Uterus (tissue), 4 donors: ENCODE results near the gene TPM2. TPM values are rescaled to one million over a fixed set of nuclear protein-coding genes. Genes with fewer than 3 reads are reported as not detected.

Experiments
- DNase-seq, 2 donors: peaks; one replicate each; pipeline ENCODE4 v3.0.0-alpha.2; 2019 to 2020
- H3K27ac ChIP-seq, 2 donors: fragments of 200-600 bp; sonication (generic); 1 replicate in 1 of 2; 2 replicates in 1 of 2; pipeline ENCODE4 v1.5.1; 2016 to 2018
- H3K27me3 ChIP-seq, 2 donors: fragments of 200-600 bp; sonication (generic); one replicate each; pipeline ENCODE4 v1.5.1; 2018 to 2019; ENCODE audit warnings: control low read depth in 1 of 2
- H3K36me3 ChIP-seq, 2 donors: fragments of 200-600 bp; sonication (generic); one replicate each; pipeline ENCODE4 v1.5.1; 2019; ENCODE audit warnings: control low read depth in 1 of 2
- H3K4me1 ChIP-seq, 2 donors: fragments of 200-600 bp; sonication (generic); one replicate each; pipeline ENCODE4 v1.5.1; 2018 to 2019; ENCODE audit warnings: control low read depth in 1 of 2
- H3K4me3 ChIP-seq, 2 donors: fragments of 200-600 bp; sonication (generic); 1 replicate in 1 of 2; 2 replicates in 1 of 2; pipeline ENCODE4 v1.5.1; 2018 to 2019; ENCODE audit warnings: mild to moderate bottlenecking in 1 of 2
- H3K9me3 ChIP-seq, 2 donors: fragments of 200-600 bp; sonication (generic); one replicate each; pipeline ENCODE4 v1.5.1; 2019; ENCODE audit warnings: control low read depth in 1 of 2
- POLR2A ChIP-seq, 2 donors: fragments of 450-650 bp; IDR thresholded peaks; one replicate each; pipeline ENCODE4 v1.6.1; 2016; ENCODE audit warnings: antibody characterized with exemption in 2 of 2, mild to moderate bottlenecking in 1 of 2, moderate library complexity in 1 of 2
- intact Hi-C: fragments of 100-400 bp; cut with DNase I; formaldehyde crosslinking; loops from one replicate; pipeline ENCODE4 v1.15.1; 2023; ENCODE audit warnings: low total_unique reads
- total RNA-seq, 4 donors: library from RNA; depleted of rRNA in 3 of 4; stranded (reverse); fragments of >200 nt in 3 of 4; gene quantifications; one replicate each; pipeline versions ENCODE4 v1.1.0 to v1.2.4, GENCODE V29; 2014 to 2023
- TF ChIP-seq, protein P1 (sequence below), 4 experiments: fragments of 200-600 bp in 2 of 4; fragments of 450-650 bp in 2 of 4; sonication (generic) in 2 of 4; IDR thresholded peaks; one replicate each; pipeline ENCODE4 v1.5.1; 2016 to 2019; ENCODE audit warnings: antibody characterized with exemption in 4 of 4, mild to moderate bottlenecking in 2 of 4, moderate library complexity in 1 of 4
- donor health status: DM: yes; HTN: yes; CAD: no.

The TPM2 gene
- total RNA-seq, 4 donors from 2014 or later = 491 to 2,682 (median 829) TPM

- DNase-seq = no peak
- intact Hi-C loops = no loop called here
- no peaks in the 10 kb centered on the region for H3K9me3 ChIP-seq
- no peak for TF ChIP-seq POLR2A (IDR thresholded peaks at IDR 0.05)
- TF ChIP-seq, protein P1, sequence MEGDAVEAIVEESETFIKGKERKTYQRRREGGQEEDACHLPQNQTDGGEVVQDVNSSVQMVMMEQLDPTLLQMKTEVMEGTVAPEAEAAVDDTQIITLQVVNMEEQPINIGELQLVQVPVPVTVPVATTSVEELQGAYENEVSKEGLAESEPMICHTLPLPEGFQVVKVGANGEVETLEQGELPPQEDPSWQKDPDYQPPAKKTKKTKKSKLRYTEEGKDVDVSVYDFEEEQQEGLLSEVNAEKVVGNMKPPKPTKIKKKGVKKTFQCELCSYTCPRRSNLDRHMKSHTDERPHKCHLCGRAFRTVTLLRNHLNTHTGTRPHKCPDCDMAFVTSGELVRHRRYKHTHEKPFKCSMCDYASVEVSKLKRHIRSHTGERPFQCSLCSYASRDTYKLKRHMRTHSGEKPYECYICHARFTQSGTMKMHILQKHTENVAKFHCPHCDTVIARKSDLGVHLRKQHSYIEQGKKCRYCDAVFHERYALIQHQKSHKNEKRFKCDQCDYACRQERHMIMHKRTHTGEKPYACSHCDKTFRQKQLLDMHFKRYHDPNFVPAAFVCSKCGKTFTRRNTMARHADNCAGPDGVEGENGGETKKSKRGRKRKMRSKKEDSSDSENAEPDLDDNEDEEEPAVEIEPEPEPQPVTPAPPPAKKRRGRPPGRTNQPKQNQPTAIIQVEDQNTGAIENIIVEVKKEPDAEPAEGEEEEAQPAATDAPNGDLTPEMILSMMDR (IDR thresholded peaks at IDR 0.05) = no peak
- no peaks in the 10 kb centered on the region for H3K27me3 ChIP-seq
- H3K4me1 ChIP-seq = peaks cover 4 to 7% of the 10 kb centered on the region in 2 donors
- no peaks in the 10 kb centered on the region for H3K36me3 ChIP-seq
- no peak overlapping the region for H3K4me3 ChIP-seq
- H3K27ac ChIP-seq = peak overlapping the region; percentile 93 to 98
Measured at GRCh38 chr9:35682520-35683315, 7.0 kb downstream of the TPM2 start.

DNA sequence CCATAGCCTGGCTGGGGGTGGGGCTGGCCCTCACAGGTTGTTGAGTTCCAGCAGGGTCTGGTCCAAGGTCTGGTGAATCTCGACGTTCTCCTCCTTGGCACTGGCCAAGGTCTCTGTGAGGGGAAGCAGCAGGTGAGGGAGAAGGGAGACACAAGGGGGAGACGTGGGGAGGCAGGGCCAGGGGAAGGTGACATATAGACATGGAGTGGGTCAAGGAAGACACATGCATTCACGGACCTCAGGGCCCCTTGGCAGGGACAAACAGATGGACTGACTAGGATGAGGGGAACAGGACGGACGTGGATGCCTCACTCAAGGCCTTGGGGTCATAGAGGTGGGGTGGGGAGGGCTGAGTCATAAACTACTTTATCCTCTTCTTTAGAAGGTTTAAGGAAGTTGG is 7.7 kb downstream of the TPM2 start:
- peak overlapping the region in 1 of 2 donors; percentile 22 for H3K27ac ChIP-seq
- intact Hi-C loops = no loop called here
- no peaks in the 10 kb centered on the region for H3K27me3 ChIP-seq

GRCh38 chr9:35681341-35682002 is 8.3 kb downstream of the TPM2 start:
- Histone ChIP-seq H3K4me1 (peaks cover 4 to 7% of the 10 kb centered on the region in 2 donors), H3K27ac (peak overlapping the region; percentile 19 to 22), H3K4me3 (no peak overlapping the region), H3K9me3 (no peaks in the 10 kb centered on the region), H3K36me3 (no peaks in the 10 kb centered on the region), H3K27me3 (no peaks in the 10 kb centered on the region)
- intact Hi-C loops = no loop called here
- TF ChIP-seq POLR2A (IDR thresholded peaks at IDR 0.05) = no peak
- TF ChIP-seq, protein P1 (IDR thresholded peaks at IDR 0.05) = no peak
- no peak for DNase-seq

More for the DNA sequence above, 7.7 kb downstream of the TPM2 start:
- TF ChIP-seq, protein P1 (IDR thresholded peaks at IDR 0.05) = no peak
- TF ChIP-seq POLR2A (IDR thresholded peaks at IDR 0.05) = no peak
- Histone ChIP-seq H3K4me1 (peaks cover 4 to 7% of the 10 kb centered on the region in 2 donors), H3K4me3 (no peak overlapping the region), H3K36me3 (no peaks in the 10 kb centered on the region), H3K9me3 (no peaks in the 10 kb centered on the region)
- no peak for DNase-seq

DNA sequence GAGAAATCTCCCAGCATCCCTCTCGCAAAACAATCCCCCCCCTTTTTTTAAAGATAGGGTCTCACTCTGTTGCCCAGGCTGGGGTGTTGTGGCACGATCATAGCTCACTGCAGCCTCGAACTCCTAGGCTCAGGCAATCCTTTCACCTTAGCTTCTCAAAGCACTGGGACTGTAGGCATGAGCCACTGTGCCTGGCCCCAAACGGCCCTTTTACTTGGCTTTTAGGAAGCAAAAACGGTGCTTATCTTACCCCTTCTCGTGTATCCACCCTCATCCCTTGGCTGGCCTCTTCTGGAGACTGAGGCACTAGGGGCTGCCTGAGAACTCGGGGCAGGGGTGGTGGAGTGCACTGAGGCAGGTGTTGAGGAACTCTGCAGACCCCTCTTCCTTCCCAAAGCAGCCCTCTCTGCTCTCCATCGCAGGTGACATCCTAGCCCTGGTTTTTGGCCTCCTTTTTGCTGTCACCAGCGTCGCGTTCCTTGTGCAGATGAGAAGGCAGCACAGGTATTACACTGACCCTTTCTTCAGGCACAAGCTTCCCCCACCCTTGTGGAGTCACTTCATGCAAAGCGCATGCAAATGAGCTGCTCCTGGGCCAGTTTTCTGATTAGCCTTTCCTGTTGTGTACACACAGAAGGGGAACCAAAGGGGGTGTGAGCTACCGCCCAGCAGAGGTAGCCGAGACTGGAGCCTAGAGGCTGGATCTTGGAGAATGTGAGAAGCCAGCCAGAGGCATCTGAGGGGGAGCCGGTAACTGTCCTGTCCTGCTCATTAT is 9.2 kb downstream of the TPM2 start:
- H3K4me1 ChIP-seq = peaks cover 0 to 7% of the 10 kb centered on the region in 2 donors

More for the DNA sequence above, 9.2 kb downstream of the TPM2 start:
- Histone ChIP-seq H3K9me3 (no peaks in the 10 kb centered on the region), H3K27me3 (no peaks in the 10 kb centered on the region), H3K36me3 (no peaks in the 10 kb centered on the region), H3K27ac (peak overlapping the region; percentile 2 to 12), H3K4me3 (no peak overlapping the region)
- DNase-seq = no peak
- intact Hi-C loops = no loop called here
- no peak for TF ChIP-seq POLR2A (IDR thresholded peaks at IDR 0.05)
- TF ChIP-seq, protein P1 (IDR thresholded peaks at IDR 0.05) = no peak
